GM21360 (cell line): ENCODE results near the gene ADTRP.

Experiments used
- ATAC-seq: cut with Tn5 transposase; IDR thresholded peaks from one replicate; pipeline ENCODE4 v1.9.1; 2021; ENCODE audit warnings: mild to moderate bottlenecking, moderate library complexity; ENCODE audit not compliant: unreplicated experiment

The ADTRP gene

GRCh38 chr6:11758878-11759277 is 19.7 kb downstream of the ADTRP start:
- ATAC-seq, result no peak

DNA sequence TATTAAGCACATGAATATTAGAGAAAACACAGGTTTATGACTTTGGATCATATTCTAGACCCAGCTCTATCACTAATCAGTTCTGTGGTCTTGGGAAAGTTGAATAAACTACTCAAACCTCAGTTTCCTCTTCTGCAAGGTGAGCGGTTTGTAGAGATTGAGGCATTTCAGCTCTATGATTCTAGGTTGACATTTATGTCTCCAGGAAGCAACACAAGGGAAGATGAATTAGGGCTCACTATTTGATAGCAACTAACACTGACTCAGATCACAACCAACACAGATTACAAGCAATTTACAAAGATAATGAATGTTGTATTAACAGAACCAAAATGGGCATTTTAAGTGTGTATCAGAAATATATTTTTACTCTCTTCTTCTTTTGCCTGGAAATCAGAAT is 21.9 kb downstream of the ADTRP start:
- ATAC-seq, result no peak

GRCh38 chr6:11756292-11756691 is 22.3 kb downstream of the ADTRP start:
- no peak for ATAC-seq

- ATAC-seq, result no peak
These were observed 22.9 kb downstream of the ADTRP start for GRCh38 chr6:11755725-11756124.

DNA sequence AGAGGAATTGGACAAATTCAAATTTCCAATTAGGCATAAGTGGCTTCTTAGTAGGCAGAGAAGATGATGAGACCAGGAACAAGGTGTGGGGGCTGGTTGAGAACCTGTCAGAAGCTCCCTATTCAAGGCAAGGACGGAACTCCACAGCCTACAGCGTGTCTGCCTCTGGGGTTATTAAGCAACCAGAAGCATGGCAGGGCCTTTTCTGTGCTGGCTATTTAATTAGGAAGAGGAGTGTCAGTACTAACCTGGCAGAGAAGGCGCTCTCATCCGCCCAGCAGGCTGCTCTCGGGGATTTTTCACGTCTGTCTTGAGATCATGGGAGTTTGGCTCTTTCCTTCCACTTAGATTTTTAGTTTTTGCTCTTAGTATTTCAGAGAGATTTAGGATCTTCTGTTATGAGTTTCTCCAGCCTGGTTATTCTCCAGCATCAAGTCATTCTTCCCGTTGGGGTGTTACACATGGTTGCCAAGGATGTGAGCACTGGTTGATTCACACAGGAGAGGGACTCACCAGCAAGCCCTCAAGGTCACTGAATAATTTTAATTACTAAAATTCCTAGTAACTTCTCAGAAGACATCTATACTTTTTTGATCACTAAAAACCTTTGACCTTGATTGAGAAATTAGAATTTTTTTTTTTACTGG is 23.9 kb downstream of the ADTRP start:
- no peak for ATAC-seq

DNA sequence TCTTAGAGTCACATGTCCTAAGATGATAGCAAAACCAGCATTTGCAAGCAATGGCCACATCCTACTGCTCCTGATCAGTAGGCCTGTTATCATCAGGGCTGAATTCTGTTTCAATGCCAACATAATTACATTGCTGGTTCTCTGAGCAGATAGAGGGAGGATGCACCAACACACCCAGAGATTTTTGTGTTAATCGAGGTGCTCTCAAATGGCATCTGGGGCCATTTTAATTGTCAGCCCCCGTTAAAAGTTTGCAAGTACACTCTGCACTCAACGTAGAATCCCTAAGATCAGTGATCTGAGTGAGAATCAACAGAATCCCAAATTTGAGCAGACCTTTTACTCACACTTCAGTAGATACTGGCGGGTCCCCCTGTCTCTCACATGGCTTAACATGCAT is 24.8 kb downstream of the ADTRP start:
- ATAC-seq, result no peak

DNA sequence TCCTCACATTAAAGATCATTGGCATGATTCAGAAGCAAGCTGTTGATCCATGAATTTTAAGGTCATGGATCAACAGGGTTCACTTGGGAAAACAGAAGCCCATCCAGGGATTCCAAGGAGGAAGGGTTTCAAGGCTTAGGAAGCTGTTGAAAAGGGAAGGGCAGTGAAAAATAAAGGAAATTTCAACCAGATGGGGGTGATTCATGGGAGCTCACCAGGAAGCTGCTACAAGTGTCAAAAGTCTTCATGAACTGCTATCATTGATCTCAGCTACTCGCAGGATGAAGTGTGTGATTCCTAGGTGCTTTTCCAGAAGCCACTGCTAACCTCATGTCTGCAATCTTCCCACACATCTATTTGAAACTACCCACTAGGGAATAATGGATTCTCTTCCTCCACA is 26.2 kb downstream of the ADTRP start:
- ATAC-seq, result no peak

GRCh38 chr6:11750682-11751081 is 27.9 kb downstream of the ADTRP start:
- ATAC-seq, result no peak

DNA sequence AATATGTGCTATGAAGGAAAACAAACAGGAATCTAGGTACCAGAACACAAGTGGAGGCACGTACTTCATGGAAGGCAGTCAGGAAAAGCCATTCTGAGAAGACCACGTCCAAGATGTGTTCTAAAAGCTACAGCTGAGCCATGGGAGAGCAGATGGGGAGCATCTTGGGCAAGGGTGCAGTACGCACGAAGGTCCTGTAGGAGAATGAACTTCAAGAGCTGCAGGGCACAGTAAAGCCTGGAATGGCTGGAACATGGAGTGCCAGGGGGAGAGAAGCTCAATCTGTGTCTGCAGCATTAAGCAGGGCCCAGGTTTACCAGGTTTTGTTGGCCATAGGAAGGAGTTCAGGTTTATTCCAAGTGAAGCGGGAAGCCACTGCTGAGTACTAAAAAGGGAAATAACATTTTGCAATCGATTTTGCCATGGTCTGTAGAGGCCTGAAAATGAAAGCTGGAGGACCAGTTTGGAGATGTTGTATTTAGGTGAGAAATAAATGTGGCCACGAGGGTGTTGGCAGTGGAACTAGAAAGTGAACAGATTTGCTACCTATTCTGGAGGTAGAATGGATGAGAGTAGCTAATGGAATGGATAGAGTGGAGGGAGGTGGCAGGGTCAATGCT is 29.9 kb downstream of the ADTRP start:
- ATAC-seq, result no peak

GRCh38 chr6:11747021-11747420 is 31.6 kb downstream of the ADTRP start:
- ATAC-seq, result no peak

DNA sequence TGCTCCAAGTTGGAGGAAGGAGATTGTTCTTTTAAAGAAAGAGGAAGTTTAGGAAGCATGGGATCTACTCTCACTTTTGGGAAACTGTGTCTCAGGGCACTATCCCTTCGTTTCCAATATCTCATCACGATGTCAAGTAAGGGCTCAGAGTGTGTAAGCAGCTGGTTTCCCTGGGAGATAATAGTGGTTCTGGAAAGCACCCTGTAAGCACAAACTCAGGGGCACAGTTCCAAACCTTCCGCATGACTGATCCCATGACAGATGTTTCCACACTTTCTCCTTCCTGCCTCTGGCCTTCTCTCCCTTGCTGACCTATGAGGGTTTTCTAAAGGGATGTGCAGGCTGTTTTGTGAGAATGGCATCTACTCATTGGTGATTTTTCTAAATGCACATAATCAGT is 33.9 kb downstream of the ADTRP start:
- no peak for ATAC-seq

- ATAC-seq, result no peak
These were observed 34.5 kb downstream of the ADTRP start for GRCh38 chr6:11744101-11744500.

DNA sequence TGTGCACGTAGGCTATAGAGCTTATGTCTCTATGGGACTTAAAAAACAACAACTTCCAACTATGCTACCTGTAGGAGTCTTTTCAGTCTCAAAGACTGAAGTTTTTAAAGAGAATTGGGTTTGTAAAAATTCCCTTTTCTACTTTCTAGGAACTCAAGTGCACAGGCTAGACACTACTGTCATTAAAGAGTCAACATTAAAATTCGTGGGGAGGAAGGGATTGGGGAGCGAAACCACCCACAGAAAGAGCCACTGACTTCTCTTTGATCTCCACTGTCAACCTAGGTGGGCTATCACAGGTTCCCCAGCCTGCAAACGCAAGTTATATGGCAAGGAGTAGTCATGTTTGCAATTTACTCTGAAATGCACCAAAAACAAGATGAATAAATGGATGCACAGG is 37.7 kb downstream of the ADTRP start:
- no peak for ATAC-seq

DNA sequence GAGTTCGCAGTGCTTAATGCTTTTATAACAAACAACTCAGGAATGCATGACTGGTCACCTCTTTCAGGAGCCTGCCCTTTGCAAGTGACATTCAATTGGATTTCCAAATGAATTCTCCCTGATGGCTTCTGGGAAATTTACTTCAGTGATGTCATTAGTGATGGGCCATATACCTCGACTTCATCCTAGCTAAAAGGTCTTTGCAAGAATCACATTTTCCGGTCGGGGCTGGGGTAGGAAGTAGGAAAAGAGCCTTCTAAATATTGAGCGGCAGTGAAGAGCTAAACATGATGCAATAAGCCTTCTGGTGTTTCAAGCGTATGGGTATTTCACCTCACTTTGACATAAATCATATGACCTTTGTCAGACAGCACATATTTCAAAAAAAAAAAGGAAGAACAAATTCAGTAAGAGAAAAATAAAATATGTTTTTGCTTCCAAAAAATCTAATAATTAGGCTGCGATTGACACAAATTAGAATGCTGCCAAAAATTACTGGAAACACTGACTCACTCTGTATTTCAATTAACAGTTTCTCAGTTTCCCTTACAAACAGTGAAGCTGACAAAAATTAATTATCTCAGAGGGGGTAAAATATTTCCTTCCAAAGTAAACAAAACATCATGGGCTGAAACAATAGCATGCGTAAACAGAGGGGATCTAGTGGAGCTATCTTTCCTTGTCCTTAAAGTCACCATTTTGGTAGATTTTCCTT is 39.8 kb downstream of the ADTRP start:
- no peak for ATAC-seq

DNA sequence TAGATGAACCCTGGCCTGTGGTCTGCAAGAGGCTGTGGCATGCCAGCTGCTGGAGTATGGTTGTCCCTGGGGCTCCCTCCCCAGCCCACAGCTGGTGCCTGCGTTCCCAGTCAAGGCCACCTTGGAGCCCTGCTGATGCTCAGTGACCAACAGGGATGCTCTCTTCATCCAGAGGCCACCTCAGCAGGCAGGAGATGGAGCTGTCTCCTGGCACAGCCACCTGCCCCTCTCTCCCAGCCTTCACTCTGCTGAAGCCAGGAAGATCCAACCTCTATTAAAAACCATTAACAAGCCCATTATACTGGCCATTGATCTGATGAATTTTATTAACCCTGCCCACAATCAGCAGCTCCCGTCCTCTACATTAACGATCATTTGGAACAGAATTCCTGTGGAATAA is 40.4 kb downstream of the ADTRP start:
- ATAC-seq, result no peak

DNA sequence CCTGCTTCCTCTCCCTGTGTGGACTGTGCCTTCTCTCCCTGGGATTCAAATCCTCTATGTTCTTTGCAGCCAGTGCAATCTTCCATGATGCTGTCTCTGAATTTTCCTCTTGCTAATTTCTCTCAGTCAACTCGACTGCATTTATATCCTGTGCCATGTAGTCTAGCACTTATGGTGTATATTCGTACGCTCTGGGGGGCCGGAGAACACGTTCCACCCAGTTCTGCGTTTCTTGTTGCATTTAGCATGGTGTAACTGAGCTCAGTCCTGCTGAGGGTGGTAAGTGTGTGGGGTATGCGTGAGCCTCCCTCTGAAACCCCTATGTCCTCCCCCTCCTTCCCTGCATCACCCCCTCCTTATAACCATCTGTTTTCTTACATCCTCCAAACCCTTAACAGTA is 42.0 kb downstream of the ADTRP start:
- ATAC-seq, result no peak

DNA sequence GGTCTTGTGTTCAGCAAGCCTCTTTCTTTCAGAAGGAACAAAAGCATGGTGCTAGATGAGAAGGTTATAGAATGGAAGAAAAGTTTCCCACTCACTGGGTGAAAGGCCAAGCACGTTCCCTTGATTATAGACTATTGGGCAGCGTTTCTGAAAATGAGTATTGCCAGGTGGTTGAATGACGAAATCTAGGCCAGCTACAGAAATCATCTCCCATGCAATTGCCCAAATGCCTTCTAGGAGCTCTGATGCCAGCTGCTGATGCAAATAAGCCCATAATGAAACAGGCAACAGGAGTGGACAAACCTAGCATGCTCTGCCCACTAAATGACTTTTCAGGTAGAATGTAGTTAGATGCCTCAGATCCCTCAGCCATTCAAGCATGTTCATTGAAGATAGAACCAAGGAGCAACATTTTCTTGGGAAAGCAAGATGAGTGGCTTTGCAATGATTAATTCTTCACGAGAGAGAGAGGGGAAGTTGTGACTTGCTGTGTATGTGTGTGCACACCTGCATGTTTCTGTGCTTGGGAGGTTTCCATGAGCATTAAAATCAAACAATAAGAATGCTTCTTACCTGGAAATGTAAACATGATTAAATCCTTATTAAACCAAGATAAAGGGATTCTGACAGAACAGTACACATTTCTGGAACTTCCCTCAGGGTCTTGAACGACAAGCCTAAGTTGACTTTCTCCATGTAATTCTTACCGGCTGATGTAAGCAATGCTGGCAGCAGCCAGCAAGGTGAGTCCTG is 43.6 kb downstream of the ADTRP start:
- no peak for ATAC-seq

- peak; percentile 67 for ATAC-seq
These were observed 46.5 kb downstream of the ADTRP start for GRCh38 chr6:11732036-11732631.

DNA sequence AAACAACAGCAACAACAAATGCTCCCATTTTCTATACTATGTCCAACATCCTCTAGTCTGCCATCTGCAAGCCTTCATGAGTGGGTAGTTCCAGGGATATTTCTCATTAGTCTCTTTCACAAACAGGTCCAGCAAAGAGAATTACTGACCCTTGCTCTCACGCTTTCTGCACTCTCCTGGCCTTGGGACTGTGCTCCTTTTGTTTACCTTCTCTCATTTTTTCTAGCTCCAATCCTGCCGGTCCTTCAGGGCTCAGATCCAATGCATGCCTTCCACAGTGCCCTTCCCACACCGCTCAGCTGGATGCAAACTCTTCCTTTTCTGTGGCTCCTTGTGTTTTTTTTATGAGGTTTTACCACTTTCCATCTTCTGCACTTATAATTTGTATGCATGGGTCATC is 47.2 kb downstream of the ADTRP start:
- ATAC-seq, result no peak

GRCh38 chr6:11730641-11731040 is 48.0 kb downstream of the ADTRP start:
- ATAC-seq, result no peak

DNA sequence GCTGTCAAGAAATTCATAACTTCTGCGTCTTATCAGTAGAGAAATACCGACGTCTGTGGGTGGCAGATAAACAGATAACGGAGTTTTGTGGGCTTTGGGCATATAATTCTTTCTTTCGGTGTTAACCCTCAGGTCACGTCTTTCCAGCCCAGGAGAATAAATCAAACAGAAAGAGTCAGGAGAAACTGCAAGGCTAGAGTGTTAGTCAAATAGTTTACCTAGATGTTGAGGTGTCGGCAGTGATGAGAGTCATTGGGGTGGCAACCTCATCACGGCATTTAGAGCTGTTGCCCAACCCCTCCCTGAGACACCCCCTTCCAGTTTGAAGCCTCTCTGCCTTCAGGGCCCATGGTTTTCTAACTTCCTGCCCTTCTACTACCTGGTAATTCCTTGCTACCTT is 49.5 kb downstream of the ADTRP start:
- no peak for ATAC-seq
